Measurements from ENCODE around the gene DNAH9.

DNAH9 gene

DNA sequence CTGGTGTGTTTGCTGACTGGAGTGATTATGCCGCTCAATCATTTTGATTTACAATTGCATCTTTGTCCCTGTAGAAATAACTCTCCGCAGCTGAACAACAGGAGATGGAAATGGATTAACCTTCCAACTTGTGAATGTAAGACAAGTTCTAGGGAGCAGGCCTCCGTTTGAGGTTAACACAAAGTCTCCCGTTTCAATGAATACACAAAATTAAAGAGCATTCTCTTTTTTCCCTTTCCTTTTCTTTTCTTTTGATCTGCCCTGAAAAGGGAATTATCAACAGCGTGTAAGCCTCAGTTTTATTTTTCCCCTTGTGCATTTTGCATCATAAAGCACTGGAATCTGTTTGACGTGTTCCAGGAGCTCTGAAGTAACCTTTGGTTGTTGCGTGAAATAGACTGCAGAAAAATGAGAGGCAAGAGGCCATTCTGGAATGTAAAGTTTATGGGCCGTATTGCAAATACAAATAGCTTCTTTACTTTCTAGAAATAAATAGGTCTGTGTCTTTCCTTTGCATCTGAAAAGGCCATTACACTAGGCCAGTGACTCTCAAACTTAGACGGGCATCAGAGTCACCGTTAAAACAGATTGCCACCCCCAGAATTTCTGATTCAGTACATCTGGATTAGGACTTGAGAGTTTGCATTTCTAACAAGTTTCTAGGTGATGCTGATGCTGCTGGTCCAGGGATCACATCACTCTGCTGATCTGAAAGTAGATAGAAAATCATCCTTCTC lies 234.3 kb downstream of the DNAH9 start:
- Mint-ChIP-seq H3K4me1 (ENCODE audit: low read depth) (no peaks in the 10 kb centered on the region), H3K27me3 (no peaks in the 10 kb centered on the region), H3K9me3 (peaks cover 45% of the 10 kb centered on the region), H3K4me3 (no peak overlapping the region), H3K36me3 (ENCODE audit: low read depth) (no peaks in the 10 kb centered on the region), H3K27ac (no peak overlapping the region)
- intact Hi-C loops (cut with micrococcal nuclease), result no loop called here

DNA sequence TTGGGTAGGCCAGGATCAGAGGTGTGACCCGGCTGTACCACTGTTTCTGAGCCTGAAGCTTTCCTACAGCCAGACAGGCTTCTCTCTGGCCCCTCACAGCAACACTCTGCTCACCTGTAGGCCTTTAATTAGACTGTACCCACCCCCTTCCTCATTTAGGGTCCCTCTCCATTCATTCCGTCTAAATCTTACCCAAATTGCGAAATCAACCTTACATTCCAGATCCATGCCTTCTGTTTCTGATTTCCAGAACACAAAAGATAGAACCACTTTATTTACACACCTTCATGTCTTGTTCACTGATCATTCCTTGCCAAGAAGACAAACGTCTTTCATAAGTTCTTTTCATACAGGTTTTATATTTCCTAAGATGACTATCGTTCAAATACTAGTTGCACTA lies 238.2 kb downstream of the DNAH9 start:
- no peaks in the 10 kb centered on the region for H3K4me1 Mint-ChIP-seq (ENCODE audit: low read depth)
- peaks cover 11% of the 10 kb centered on the region for H3K9me3 Mint-ChIP-seq
- H3K27me3 Mint-ChIP-seq, result no peaks in the 10 kb centered on the region
- H3K36me3 Mint-ChIP-seq (ENCODE audit: low read depth), result no peaks in the 10 kb centered on the region
- no peak overlapping the region for H3K4me3 Mint-ChIP-seq
- H3K27ac Mint-ChIP-seq, result no peak overlapping the region
- intact Hi-C loops (cut with micrococcal nuclease), result no loop called here

GRCh38 chr17:11840052-11840451 lies 241.8 kb downstream of the DNAH9 start:
- Mint-ChIP-seq H3K4me1 (ENCODE audit: low read depth) (no peaks in the 10 kb centered on the region), H3K36me3 (ENCODE audit: low read depth) (no peaks in the 10 kb centered on the region), H3K4me3 (no peak overlapping the region), H3K9me3 (no peaks in the 10 kb centered on the region), H3K27me3 (no peaks in the 10 kb centered on the region), H3K27ac (no peak overlapping the region)
- intact Hi-C loops (cut with micrococcal nuclease), result no loop called here

GRCh38 chr17:11840831-11841230 lies 242.6 kb downstream of the DNAH9 start:
- intact Hi-C loops (cut with micrococcal nuclease), result no loop called here
- no peaks in the 10 kb centered on the region for H3K27me3 Mint-ChIP-seq
- H3K27ac Mint-ChIP-seq, result no peak overlapping the region
- H3K4me1 Mint-ChIP-seq (ENCODE audit: low read depth), result no peaks in the 10 kb centered on the region
- H3K4me3 Mint-ChIP-seq, result no peak overlapping the region
- no peaks in the 10 kb centered on the region for H3K9me3 Mint-ChIP-seq
- no peaks in the 10 kb centered on the region for H3K36me3 Mint-ChIP-seq (ENCODE audit: low read depth)

DNA sequence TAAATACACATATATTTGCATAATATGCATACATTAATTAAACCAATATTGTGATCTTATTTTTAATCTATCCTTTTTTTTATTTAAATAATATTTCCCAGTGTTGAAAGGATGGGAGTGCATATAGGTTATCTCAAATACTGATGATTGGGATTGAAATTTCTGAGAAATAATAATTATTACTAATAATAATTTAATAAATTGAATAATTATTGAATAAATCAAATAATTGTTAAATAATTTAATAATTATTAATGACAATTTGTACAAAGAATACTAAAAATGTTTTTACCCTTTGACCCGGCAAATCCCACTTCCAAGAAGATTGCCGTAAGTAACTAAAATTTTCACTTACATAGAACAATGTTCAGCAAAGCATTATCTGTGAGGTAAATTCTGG lies 250.1 kb downstream of the DNAH9 start:
- H3K36me3 Mint-ChIP-seq (ENCODE audit: low read depth), result no peaks in the 10 kb centered on the region
- H3K4me3 Mint-ChIP-seq, result no peak overlapping the region
- H3K27me3 Mint-ChIP-seq, result no peaks in the 10 kb centered on the region
- H3K4me1 Mint-ChIP-seq (ENCODE audit: low read depth), result no peaks in the 10 kb centered on the region
- peaks cover 43% of the 10 kb centered on the region for H3K9me3 Mint-ChIP-seq
- H3K27ac Mint-ChIP-seq, result no peak overlapping the region
- intact Hi-C loops (cut with micrococcal nuclease), result no loop called here

GRCh38 chr17:11852231-11852630 lies 254.0 kb downstream of the DNAH9 start:
- no peaks in the 10 kb centered on the region for H3K36me3 Mint-ChIP-seq (ENCODE audit: low read depth)
- no peak overlapping the region for H3K4me3 Mint-ChIP-seq
- peaks cover 47% of the 10 kb centered on the region for H3K9me3 Mint-ChIP-seq
- H3K27me3 Mint-ChIP-seq, result no peaks in the 10 kb centered on the region
- no peak overlapping the region for H3K27ac Mint-ChIP-seq
- no peaks in the 10 kb centered on the region for H3K4me1 Mint-ChIP-seq (ENCODE audit: low read depth)
- intact Hi-C loops (cut with micrococcal nuclease), result no loop called here

- H3K4me3 Mint-ChIP-seq, result no peak overlapping the region
- H3K27ac Mint-ChIP-seq, result no peak overlapping the region
- intact Hi-C loops (cut with micrococcal nuclease), result no loop called here
- H3K36me3 Mint-ChIP-seq (ENCODE audit: low read depth), result no peaks in the 10 kb centered on the region
- H3K4me1 Mint-ChIP-seq (ENCODE audit: low read depth), result no peaks in the 10 kb centered on the region
- H3K9me3 Mint-ChIP-seq, result peaks cover 40% of the 10 kb centered on the region
- no peaks in the 10 kb centered on the region for H3K27me3 Mint-ChIP-seq
These were observed 254.6 kb downstream of the DNAH9 start for GRCh38 chr17:11852912-11853311.

- Mint-ChIP-seq H3K4me3 (no peak overlapping the region), H3K27me3 (no peaks in the 10 kb centered on the region), H3K27ac (no peak overlapping the region), H3K4me1 (ENCODE audit: low read depth) (no peaks in the 10 kb centered on the region), H3K9me3 (peaks cover 37% of the 10 kb centered on the region), H3K36me3 (ENCODE audit: low read depth) (no peaks in the 10 kb centered on the region)
- intact Hi-C loops (cut with micrococcal nuclease), result no loop called here
These were observed 255.3 kb downstream of the DNAH9 start for GRCh38 chr17:11853321-11854151.

- intact Hi-C loops (cut with micrococcal nuclease), result no loop called here
- H3K4me3 Mint-ChIP-seq, result no peak overlapping the region
- no peaks in the 10 kb centered on the region for H3K4me1 Mint-ChIP-seq (ENCODE audit: low read depth)
- peaks cover 31% of the 10 kb centered on the region for H3K9me3 Mint-ChIP-seq
- no peak overlapping the region for H3K27ac Mint-ChIP-seq
- no peaks in the 10 kb centered on the region for H3K36me3 Mint-ChIP-seq (ENCODE audit: low read depth)
- H3K27me3 Mint-ChIP-seq, result no peaks in the 10 kb centered on the region
These were observed 257.0 kb downstream of the DNAH9 start for GRCh38 chr17:11855306-11855705.

- intact Hi-C loops (cut with micrococcal nuclease), result no loop called here
- no peaks in the 10 kb centered on the region for H3K4me1 Mint-ChIP-seq (ENCODE audit: low read depth)
- no peak overlapping the region for H3K27ac Mint-ChIP-seq
- H3K36me3 Mint-ChIP-seq (ENCODE audit: low read depth), result no peaks in the 10 kb centered on the region
- H3K27me3 Mint-ChIP-seq, result no peaks in the 10 kb centered on the region
- peaks cover 21% of the 10 kb centered on the region for H3K9me3 Mint-ChIP-seq
- no peak overlapping the region for H3K4me3 Mint-ChIP-seq
These were observed 258.7 kb downstream of the DNAH9 start for GRCh38 chr17:11857006-11857405.

DNA sequence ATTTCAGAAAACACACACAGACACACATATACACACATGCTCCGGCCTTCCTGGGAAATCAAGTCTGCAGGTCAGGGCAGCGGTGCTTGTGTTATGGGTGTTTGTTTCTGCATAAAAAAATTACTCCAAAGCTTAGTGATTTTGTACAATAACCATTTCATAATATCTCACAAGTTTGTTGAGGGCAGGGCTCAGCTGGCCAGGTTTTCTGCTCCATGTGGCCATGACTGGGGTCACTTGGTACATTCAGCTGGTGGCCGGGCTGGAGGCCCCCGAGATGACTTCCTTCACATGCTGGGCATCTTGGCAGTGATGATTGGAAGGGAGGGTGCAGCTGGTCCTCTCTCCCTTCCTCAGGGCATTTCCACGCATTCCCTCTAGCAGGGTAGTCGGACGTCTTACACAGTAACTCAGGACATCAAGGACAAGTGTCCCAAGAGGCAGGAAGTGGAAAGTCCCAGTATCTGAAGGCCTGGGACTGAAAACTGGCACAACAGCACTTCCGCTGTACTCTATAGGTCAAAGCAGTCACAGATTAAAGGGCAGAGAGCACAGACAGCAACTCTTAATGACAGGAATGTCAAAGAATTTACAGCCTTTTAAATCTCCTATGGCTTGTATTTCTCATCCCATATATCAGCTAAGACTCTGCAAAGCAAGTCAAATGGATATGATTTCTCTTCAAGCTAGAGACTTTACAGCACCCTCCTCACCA lies 271.6 kb downstream of the DNAH9 start:
- Mint-ChIP-seq H3K27me3 (no peaks in the 10 kb centered on the region), H3K4me1 (ENCODE audit: low read depth) (no peaks in the 10 kb centered on the region), H3K4me3 (no peak overlapping the region), H3K9me3 (peaks cover 64% of the 10 kb centered on the region), H3K36me3 (ENCODE audit: low read depth) (no peaks in the 10 kb centered on the region), H3K27ac (no peak overlapping the region)
- intact Hi-C loops (cut with micrococcal nuclease), result no loop called here

GRCh38 chr17:11871773-11872172 lies 273.5 kb downstream of the DNAH9 start:
- Mint-ChIP-seq H3K9me3 (peaks cover 53% of the 10 kb centered on the region), H3K27ac (no peak overlapping the region), H3K36me3 (ENCODE audit: low read depth) (no peaks in the 10 kb centered on the region), H3K27me3 (no peaks in the 10 kb centered on the region), H3K4me3 (no peak overlapping the region), H3K4me1 (ENCODE audit: low read depth) (no peaks in the 10 kb centered on the region)
- intact Hi-C loops (cut with micrococcal nuclease), result no loop called here

DNA sequence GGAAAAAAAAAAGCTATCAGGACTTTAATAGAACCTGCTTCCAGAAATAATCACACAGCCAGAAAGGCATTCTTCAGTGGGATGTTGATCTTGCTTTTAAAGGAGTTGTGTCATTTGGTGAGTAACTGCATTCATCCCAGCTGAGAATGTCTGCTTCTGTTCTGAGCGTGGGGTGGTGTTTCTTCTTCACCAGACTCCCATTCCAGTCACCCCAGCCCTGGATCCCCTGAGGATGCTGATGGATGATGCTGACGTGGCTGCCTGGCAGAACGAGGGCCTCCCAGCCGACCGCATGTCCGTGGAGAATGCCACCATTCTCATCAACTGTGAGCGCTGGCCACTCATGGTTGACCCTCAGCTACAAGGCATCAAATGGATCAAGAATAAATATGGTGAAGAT lies 276.5 kb downstream of the DNAH9 start:
- Mint-ChIP-seq H3K27ac (no peak overlapping the region), H3K36me3 (ENCODE audit: low read depth) (no peaks in the 10 kb centered on the region), H3K4me3 (no peak overlapping the region), H3K27me3 (no peaks in the 10 kb centered on the region), H3K4me1 (ENCODE audit: low read depth) (no peaks in the 10 kb centered on the region), H3K9me3 (peaks cover 23% of the 10 kb centered on the region)
- intact Hi-C loops (cut with micrococcal nuclease), result no loop called here

DNA sequence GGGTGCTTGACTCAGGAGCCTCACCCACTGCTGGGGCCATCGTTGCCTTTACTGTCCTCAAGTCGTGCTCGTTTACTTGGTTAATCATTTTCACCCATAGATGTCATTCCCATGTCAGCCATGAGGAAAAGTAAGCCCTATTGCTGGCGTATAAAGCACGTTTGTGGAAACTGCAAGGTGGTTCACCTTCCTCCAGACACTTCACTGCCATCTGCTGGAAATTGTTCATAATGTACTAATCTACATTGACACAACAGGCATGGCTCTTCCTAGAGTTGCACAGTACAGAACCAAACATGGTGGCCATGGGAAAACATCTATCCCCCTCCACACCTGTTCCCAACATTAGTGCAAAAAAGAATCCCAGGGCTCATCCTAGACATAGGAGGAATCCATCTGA lies 282.4 kb downstream of the DNAH9 start:
- H3K4me3 Mint-ChIP-seq, result no peak overlapping the region
- intact Hi-C loops (cut with micrococcal nuclease), result no loop called here

More for the DNA sequence above, 282.4 kb downstream of the DNAH9 start:
- Mint-ChIP-seq H3K27me3 (no peaks in the 10 kb centered on the region), H3K27ac (no peak overlapping the region), H3K9me3 (peaks cover 11% of the 10 kb centered on the region), H3K4me1 (ENCODE audit: low read depth) (no peaks in the 10 kb centered on the region), H3K36me3 (ENCODE audit: low read depth) (no peaks in the 10 kb centered on the region)

All from dendritic cell treated with granulocyte-macrophage colony-stimulating factor and Interleukin-4, amounts not matched to agents 40 ng/mL and 50 ng/mL, for 4 days (primary cell).